NCI-H345 (cell line): Measurements from ENCODE around the gene CLK2.
"Not testable (repeated sequence)": the region's sequence is repeated elsewhere in the genome, so short reads cannot be mapped to it uniquely, and the experiment has no call there.

Experiments used
- DNase-seq: peaks from one replicate; lab custom pipeline; 2025; lab: John Stamatoyannopoulos, UW

Gene CLK2

GRCh38 chr1:155296661-155297060, 23.4 kb upstream of the CLK2 start:
- DNase-seq, result no peak

GRCh38 chr1:155295942-155296267, 22.6 kb upstream of the CLK2 start:
- DNase-seq, result no peak

- no peak for DNase-seq
Observed at GRCh38 chr1:155295183-155295941, 22.1 kb upstream of the CLK2 start.

GRCh38 chr1:155294520-155295182, 21.3 kb upstream of the CLK2 start:
- DNase-seq, result no peak

GRCh38 chr1:155293086-155293749, 19.9 kb upstream of the CLK2 start:
- no peak for DNase-seq

- not testable (repeated sequence) for DNase-seq
Observed at GRCh38 chr1:155291006-155291405, 17.7 kb upstream of the CLK2 start.

GRCh38 chr1:155287987-155288543, 14.8 kb upstream of the CLK2 start:
- DNase-seq, result no peak

GRCh38 chr1:155286544-155286943, 13.2 kb upstream of the CLK2 start:
- no peak for DNase-seq

- DNase-seq, result no peak
Observed at GRCh38 chr1:155285631-155286044, 12.3 kb upstream of the CLK2 start.

- no peak for DNase-seq
Observed at GRCh38 chr1:155285063-155285462, 11.8 kb upstream of the CLK2 start.

GRCh38 chr1:155284476-155284875, 11.2 kb upstream of the CLK2 start:
- DNase-seq, result no peak

- DNase-seq, result no peak
Observed at GRCh38 chr1:155282488-155283091, 9.3 kb upstream of the CLK2 start.

GRCh38 chr1:155279268-155279667, 6.0 kb upstream of the CLK2 start:
- no peak for DNase-seq

- DNase-seq, result no peak
Observed at GRCh38 chr1:155278689-155279160, 5.4 kb upstream of the CLK2 start.

- peak; percentile 89 for DNase-seq
Observed at GRCh38 chr1:155277902-155278688, 4.8 kb upstream of the CLK2 start.

- peak; percentile 100 for DNase-seq
Observed at GRCh38 chr1:155277070-155277901, 4.0 kb upstream of the CLK2 start, which contains the start of gene HCN3. HCN3 (plus strand) TSS chr1:155277463; CDS start chr1:155277591, 128 bp downstream.

- peak; percentile 89 for DNase-seq
Observed at GRCh38 chr1:155272466-155273342, 600 bp downstream of the CLK2 start.

GRCh38 chr1:155269381-155269780, 3.9 kb downstream of the CLK2 start:
- no peak for DNase-seq

- no peak for DNase-seq
Observed at GRCh38 chr1:155268630-155269029, 4.7 kb downstream of the CLK2 start.
